Body of pancreas (tissue), 4 donors: Measurements from ENCODE around the gene RAPGEF1.

Experiments used
- POLR2A ChIP-seq, 3 donors: fragments of 450-650 bp; IDR thresholded peaks; one replicate each; pipeline ENCODE4 v1.6.1; 2016; ENCODE audit warnings: antibody characterized with exemption in 3 of 3, mild to moderate bottlenecking in 2 of 3
- TF ChIP-seq, protein P1 (sequence below), 7 experiments: fragments of 450-650 bp in 4 of 7; fragments of 200-600 bp in 3 of 7; sonication (generic) in 3 of 7; IDR thresholded peaks; one replicate each; pipeline ENCODE4 v1.5.1; 2016 to 2019; ENCODE audit warnings: antibody characterized with exemption in 7 of 7

DNA sequence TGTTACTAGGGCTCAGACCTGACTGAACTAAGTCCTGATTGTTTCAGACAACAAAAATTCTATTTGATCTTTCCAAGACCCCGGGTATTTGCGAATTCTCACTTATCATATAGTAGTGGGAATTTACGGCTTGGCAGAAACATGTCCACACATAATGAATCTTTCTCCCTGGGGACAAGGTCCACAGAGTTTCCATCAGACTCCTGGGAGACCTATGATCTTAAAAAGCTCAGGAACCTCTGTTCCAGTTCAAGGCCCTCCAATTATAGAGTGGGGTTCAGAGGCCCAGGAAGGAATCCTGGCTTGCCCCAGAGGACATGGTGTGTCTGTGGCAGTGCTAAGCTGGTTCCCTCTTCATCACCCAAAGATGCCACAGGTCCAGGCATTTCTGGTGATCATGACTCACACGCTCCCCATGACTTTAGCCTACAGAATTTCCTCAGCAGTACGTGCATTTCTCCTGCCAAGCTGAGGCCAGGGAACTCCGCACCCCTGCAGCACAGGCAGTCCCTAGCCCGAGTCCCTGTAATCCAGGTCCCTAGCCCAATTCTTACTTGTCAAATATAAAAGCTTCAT, 12.6 kb downstream of the RAPGEF1 start:
- TF ChIP-seq, protein P1, sequence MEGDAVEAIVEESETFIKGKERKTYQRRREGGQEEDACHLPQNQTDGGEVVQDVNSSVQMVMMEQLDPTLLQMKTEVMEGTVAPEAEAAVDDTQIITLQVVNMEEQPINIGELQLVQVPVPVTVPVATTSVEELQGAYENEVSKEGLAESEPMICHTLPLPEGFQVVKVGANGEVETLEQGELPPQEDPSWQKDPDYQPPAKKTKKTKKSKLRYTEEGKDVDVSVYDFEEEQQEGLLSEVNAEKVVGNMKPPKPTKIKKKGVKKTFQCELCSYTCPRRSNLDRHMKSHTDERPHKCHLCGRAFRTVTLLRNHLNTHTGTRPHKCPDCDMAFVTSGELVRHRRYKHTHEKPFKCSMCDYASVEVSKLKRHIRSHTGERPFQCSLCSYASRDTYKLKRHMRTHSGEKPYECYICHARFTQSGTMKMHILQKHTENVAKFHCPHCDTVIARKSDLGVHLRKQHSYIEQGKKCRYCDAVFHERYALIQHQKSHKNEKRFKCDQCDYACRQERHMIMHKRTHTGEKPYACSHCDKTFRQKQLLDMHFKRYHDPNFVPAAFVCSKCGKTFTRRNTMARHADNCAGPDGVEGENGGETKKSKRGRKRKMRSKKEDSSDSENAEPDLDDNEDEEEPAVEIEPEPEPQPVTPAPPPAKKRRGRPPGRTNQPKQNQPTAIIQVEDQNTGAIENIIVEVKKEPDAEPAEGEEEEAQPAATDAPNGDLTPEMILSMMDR (IDR thresholded peaks at IDR 0.05) = no peak
- no peak for TF ChIP-seq POLR2A (IDR thresholded peaks at IDR 0.05)
